K562 (cell line): ENCODE data around the gene LENG8. TPM values are rescaled to one million over a fixed set of nuclear protein-coding genes. Genes with fewer than 3 reads are reported as not detected.

ENCODE experiments used
- ARID3A ChIP-seq: IDR thresholded peaks from 2 replicates; pipeline ENCODE4 v1.6.1; 2012; ENCODE audit warnings: low read depth, low read length, improper control_type of control experiment, borderline replicate concordance
- ASH1L ChIP-seq: fragments of 450-650 bp; IDR thresholded peaks from 2 replicates; pipeline ENCODE4 v1.6.1; 2018; ENCODE audit warnings: borderline replicate concordance, mild to moderate bottlenecking, low read depth; ENCODE audit not compliant: partially characterized antibody
- CREBBP ChIP-seq: IDR thresholded peaks from one replicate; pipeline ENCODE4 v1.6.1; 2012; ENCODE audit warnings: low read depth, mild to moderate bottlenecking, control low read depth, inconsistent platforms, low read length
- CUX1 ChIP-seq: fragments of 200-800 bp; sonication (Bioruptor generic); IDR thresholded peaks from 2 replicates; pipeline ENCODE4 v1.6.1; 2016; ENCODE audit warnings: missing genetic modification characterization, missing compliant biosample characterization
- HES1 ChIP-seq: fragments of 450-650 bp; IDR thresholded peaks from 2 replicates; pipeline ENCODE4 v1.6.1; 2016; ENCODE audit warnings: low read depth, mild to moderate bottlenecking, moderate library complexity
- JUND ChIP-seq, 2 experiments: IDR thresholded peaks; 2 replicates in 1 of 2; 3 replicates in 1 of 2; pipeline ENCODE4 v1.6.1; 2011; ENCODE audit warnings: borderline replicate concordance in 2 of 2, low read depth in 2 of 2, low read length in 2 of 2, improper control_type of control experiment in 1 of 2, missing biosample characterization in 1 of 2, missing genetic modification characterization in 1 of 2, missing genetic modification reagents in 1 of 2
- MAX ChIP-seq: sonication (generic); formaldehyde crosslinking; IDR thresholded peaks from 2 replicates; pipeline ENCODE4 v1.9.0; 2022; ENCODE audit warnings: mild to moderate bottlenecking, missing genetic modification reagents
- MLLT1 ChIP-seq, 2 experiments: fragments of 450-650 bp; IDR thresholded peaks; 2 replicates each; pipeline ENCODE4 v1.6.1; 2016
- PHTF2 ChIP-seq: fragments of 250-450 bp; sonication (Bioruptor Pico); IDR thresholded peaks from 2 replicates; pipeline ENCODE4 v1.5.0; 2021; ENCODE audit warnings: mild to moderate bottlenecking
- PPARD ChIP-seq: fragments of 250-450 bp; sonication (Bioruptor Pico); IDR thresholded peaks from 2 replicates; pipeline ENCODE4 v1.8.0; 2022; ENCODE audit warnings: inconsistent platforms, mild to moderate bottlenecking, moderate library complexity
- SMARCA4 ChIP-seq: fragments of 450-650 bp; IDR thresholded peaks from 2 replicates; pipeline ENCODE4 v1.6.1; 2016
- SNAPC5 ChIP-seq: fragments of 250-450 bp; sonication (Bioruptor Pico); IDR thresholded peaks from 2 replicates; pipeline ENCODE4 v1.8.0; 2021; ENCODE audit warnings: moderate library complexity, mild to moderate bottlenecking, inconsistent platforms
- VEZF1 ChIP-seq: fragments of 200-800 bp; sonication (Bioruptor generic); IDR thresholded peaks from 2 replicates; pipeline ENCODE4 v1.6.1; 2017; ENCODE audit warnings: missing genetic modification characterization, missing compliant biosample characterization
- ZC3H8 ChIP-seq: fragments of 450-650 bp; IDR thresholded peaks from 2 replicates; pipeline ENCODE4 v1.6.1; 2017
- polyA plus RNA-seq, 8 experiments: library from polyadenylated mRNA; depleted of rRNA in 4 of 8; stranded (reverse) in 5 of 8; unstranded in 3 of 8; fragments of >200 nt; fragmentation: Nextera tagmentation in 2 of 8; fragmentation: Illumina TruSeq in 1 of 8; extraction: Ambion mirVana in 2 of 8; extraction: Trizol in 1 of 8; gene quantifications; 2 replicates each; pipeline versions ENCODE4 v1.2.1 to v1.2.3, GENCODE V29; 2011 to 2014; ENCODE audit warnings: inconsistent platforms in 1 of 8, missing spikeins in 1 of 8
- total RNA-seq, 7 experiments: library from RNA; depleted of rRNA in 6 of 7; stranded (reverse); fragments of >200 nt in 6 of 7; fragmentation: Illumina TruSeq in 2 of 7; extraction: Trizol in 2 of 7; gene quantifications; 2 replicates each; pipeline versions ENCODE4 v1.2.1 to v1.2.3, GENCODE V29; 2011 to 2021; ENCODE audit warnings: low replicate concordance in 1 of 7

LENG8 gene
- total and polyA plus RNA-seq, 9 of the 15 experiments (the other 6 are each of a cell fraction or from before 2014, with no cell fraction given) = 0.74 to 146 (median 28.1) TPM

- no peak for TF ChIP-seq CUX1 (CRISPR knock-in tag)
- TF ChIP-seq MAX = peak; percentile 79
- no peak for TF ChIP-seq ARID3A
- peak; percentile 12 to 69; a peak in 3 of 4 replicates for TF ChIP-seq MLLT1 (IDR thresholded peaks at IDR 0.05)
- no peak for TF ChIP-seq PPARD (CRISPR knock-in tag)
- TF ChIP-seq CREBBP = no peak
- TF ChIP-seq ZC3H8 = no peak
- 0 out of 2 replicates have a peak, but pooled peaks have one; percentile 8 for TF ChIP-seq VEZF1 (CRISPR knock-in tag)
- TF ChIP-seq SMARCA4 = 0 out of 2 replicates have a peak, but pooled peaks have one; percentile 15
- TF ChIP-seq ASH1L = peak; percentile 60
- TF ChIP-seq HES1 = no peak
- peak; percentile 78 for TF ChIP-seq JUND (IDR thresholded peaks at IDR 0.05; ENCODE audit: borderline replicate concordance, low read depth, low read length)
- peak; percentile 53; the same call in 1 of the 3 replicates for TF ChIP-seq JUND (tag; IDR thresholded peaks at IDR 0.05; ENCODE audit: borderline replicate concordance, low read depth, low read length)
- TF ChIP-seq PHTF2 (CRISPR knock-in tag) = no peak
- no peak for TF ChIP-seq SNAPC5 (CRISPR knock-in tag)
Observed at GRCh38 chr19:54448774-54449700, at the start of gene LENG8 (continued).
